Measurements from ENCODE around the gene ITPK1. TPM values are rescaled to one million over a fixed set of nuclear protein-coding genes. Genes with fewer than 3 reads are reported as not detected.

Gene ITPK1
- total RNA-seq, 1 donor from 2014 or later: 136 TPM

DNA sequence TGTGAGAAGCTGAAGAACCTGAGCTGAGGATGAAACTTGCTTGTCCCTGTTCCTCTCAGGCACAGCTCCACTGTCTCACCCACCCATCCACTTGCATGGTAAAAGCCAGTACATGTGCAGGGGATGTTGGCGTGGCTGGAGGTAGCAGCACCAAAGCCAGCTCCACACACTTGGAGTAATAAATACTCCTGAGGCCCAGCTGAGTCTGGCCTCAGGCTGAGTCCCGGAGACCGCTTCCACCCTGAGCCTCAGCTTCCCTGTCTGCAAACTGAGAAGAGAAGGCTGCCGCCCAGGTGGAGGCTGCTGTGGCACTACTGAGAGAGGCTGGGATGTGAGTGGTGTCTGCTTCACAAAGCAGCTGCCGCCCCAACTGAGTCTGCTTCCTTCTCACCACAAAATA, 173.6 kb downstream of the ITPK1 start:
- intact Hi-C loops (cut with micrococcal nuclease): no loop called here
- DNase-seq: no peak
- no peak for ATAC-seq

DNA sequence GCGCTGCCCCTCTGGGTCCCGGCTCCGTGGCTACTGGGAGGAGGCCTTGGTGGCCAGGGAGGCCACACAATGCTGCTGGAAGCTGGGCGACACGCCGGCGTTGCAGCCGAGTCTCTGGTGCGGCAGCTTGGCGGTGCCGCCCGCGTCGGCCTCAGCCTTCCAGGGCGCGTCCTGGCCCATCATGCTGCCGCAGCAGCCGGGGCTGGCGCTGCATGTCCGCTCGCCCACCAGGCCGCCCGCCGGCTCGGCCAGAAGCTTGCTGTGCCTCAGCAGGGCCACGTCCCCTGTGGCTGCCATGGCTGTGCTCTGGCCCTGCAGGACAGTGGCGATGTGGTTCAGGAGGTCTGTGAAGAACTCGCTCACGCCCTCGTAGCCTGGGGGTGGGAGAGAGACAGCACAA, 174.2 kb downstream of the ITPK1 start:
- ATAC-seq: no peak
- intact Hi-C loops (cut with micrococcal nuclease): no loop called here
- DNase-seq: no peak

DNA sequence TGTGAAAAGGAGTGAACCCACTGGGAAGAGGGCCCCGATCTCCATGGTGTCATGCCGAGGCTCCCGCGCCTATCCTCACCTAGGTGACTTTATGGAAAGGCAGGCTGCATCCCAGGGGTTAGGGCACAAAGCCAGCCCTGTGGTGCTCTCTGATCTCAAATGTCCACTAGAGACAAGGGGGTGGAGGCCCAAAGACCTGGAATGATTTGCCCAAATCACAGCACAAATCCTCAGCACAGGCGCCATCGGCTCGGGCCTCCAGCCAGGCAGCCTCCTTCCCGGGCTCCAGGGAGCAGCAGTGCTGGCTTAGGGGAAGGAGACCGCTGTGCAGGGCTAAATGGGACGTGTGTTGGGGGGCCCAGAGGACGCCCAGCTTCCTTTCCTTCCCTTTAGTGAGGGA, 175.2 kb downstream of the ITPK1 start:
- ATAC-seq (no peak), DNase-seq (no peak)
- intact Hi-C loops (cut with micrococcal nuclease): no loop called here

DNA sequence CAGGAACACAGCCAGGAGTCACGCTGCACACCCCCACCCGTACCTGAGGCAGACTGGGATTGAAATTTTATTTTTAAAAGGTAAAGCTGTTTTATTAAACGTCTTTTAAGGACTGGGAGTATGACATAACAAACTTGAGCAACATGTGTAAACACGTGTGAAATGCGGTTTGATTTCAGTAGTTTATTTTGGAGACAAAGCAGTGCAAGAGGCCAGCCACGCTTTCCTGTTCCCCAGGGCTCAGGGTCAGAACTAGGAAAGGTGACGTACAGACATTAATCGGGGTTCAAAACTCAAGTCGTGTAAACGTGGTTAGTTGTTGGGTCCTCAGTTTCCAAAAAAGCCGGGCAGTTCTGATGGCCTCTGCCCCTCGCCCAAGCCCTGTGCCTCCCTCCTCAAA, 176.0 kb downstream of the ITPK1 start:
- DNase-seq (no peak), ATAC-seq (no peak)
- intact Hi-C loops (cut with micrococcal nuclease): no loop called here

DNA sequence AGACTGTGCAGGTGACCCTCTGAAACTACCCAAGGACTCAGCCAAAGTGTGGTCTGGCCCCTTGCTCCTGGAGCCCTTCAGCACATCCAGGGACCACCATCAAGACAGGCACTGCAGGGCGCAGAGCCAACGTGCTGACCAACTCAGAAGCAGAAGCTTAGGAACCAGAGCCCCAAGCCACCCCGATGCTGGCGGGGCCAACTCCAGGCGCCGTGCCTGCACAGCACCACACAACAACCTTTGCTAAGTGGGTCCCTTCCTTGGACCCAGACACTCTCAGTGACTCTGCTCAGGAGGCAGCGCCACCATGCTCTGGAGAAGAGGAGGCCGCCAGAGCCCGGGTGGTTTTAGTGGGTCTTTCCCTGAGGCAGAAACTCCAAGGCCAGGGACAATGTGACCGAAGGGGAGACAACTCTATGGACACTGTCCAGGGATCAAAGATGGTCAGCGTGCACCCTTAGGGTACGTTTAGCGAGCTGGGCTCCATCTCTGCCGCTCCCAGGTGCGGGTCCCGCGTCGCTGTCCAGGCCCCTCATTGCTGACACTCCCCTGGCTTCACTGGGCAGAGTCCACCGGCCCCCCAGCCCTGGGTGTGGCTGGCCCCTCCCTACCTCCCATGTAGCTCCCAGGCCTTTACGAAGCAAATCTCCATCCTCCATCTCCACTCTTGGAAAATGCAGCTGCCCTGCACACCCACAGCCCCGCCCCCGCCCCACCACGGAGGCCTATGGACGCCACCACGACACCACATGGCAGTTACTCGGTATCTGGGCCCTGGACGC, 176.6 kb downstream of the ITPK1 start:
- no peak for DNase-seq
- ATAC-seq: no peak
- intact Hi-C loops (cut with micrococcal nuclease): no loop called here

DNA sequence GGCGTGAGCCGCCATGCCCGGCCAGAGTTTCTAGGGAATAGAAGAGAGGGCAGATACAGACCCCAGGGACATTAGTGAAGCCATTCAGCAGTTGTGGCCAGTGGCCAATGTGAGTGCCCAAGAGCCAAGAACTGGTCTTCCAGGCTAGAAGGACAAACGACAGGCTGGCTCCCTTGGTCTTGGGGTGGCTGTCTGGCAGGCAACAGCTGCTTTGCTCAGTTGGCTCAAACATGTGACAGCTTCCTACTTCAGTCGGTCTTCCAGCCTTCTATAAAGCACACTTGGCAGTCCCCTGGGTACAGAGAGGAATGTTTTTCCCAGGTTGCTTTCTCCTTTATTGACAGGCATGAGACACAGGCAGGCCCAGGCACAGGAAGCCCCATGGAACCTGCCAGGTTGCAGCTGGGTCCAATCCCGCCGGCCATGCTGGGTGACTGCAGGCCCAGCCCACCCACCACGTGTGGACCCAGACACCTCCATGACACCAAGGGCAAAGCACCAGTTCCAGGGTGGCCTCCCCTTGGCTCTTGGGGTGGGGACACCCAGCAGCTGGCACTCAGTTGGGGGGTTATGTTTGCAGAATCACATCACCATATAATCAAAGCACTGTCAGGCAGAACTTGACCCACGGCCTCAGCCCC, 177.4 kb downstream of the ITPK1 start:
- peak; percentile 51 for ATAC-seq
- no peak for DNase-seq
- intact Hi-C loops (cut with micrococcal nuclease): no loop called here

DNA sequence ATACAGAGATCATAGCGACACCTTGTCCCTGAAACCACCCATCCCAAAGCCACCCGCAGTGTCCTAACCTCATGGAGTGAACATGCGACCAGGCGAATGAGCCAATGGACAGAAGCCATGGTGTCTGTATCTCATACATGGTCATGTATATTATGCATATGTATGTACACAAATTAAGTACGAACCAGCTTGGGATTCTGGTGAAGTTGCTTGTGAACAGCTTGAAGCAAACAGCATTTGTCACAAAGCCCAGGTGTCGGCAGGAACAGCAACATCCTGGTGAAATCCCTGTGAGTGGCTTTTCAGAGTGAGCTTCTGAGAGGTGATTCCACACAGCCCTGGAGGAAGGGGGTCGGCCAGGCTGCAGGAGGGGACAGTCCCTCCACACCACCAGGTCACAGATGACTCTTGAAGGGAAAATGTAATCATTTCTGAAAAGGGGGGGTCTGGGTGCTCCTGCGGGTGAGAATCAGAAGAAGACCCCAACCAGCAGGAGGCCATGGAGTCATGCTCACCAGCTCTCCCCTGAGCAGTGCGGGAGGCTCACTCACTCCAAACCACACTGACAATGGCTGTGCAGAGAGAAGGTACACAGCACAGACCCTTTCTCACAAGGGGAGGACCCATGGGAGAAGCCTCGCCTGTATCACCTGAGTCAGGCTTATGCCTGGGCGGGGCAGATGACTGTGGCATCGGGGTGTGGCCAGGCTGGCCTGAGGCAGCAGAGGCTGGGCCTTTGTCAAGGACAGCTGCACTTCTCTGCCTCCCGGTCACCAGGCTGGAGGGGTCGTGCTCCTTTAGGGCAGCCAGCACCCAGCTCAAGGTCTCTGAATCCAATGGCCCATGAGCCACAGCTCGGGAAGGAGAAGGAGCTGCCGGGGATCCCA, 178.4 kb downstream of the ITPK1 start:
- DNase-seq: no peak
- intact Hi-C loops (cut with micrococcal nuclease): no loop called here
- ATAC-seq: no peak

DNA sequence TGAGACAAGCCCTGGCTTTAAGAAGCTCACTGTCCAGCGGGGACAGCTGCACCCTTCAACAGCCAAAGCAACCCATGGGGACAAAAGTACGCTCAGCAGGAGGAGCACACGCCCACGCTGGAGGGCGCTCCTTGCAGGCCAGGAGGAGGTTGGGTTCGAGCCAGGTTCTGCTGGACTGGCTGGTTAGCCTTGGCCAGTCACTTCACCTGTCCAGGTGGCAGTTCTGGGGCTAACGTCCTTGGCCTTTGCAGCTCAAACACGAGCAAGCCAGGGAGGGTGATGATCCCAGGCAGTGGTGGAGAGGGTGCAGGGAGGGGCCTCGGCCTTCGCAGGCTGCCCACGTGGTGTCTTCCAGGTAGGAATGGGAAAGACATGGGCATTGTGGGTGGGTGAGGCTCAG, 179.6 kb downstream of the ITPK1 start:
- DNase-seq (no peak), ATAC-seq (no peak)
- intact Hi-C loops (cut with micrococcal nuclease): no loop called here

DNA sequence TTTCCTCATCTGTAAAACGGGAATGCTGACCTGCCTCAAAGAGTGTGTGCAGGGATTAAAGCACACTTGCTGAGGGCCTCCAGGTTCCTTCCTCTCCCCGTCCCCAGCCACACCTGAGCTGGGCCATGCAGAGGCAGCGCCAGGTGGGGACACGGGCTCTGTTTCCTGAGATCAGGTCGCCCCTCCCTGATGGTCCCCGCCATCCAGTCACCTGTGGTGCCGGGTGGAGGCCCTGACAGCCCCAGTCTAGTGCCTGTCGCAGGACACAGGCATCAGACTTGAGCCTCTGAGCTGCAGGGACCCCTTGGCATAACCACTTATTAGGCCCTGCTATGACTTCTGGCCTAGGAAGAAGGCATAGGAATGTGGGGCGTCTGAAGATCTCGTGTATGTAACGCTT, 180.3 kb downstream of the ITPK1 start:
- intact Hi-C loops (cut with micrococcal nuclease): no loop called here
- DNase-seq (no peak), ATAC-seq (no peak)

DNA sequence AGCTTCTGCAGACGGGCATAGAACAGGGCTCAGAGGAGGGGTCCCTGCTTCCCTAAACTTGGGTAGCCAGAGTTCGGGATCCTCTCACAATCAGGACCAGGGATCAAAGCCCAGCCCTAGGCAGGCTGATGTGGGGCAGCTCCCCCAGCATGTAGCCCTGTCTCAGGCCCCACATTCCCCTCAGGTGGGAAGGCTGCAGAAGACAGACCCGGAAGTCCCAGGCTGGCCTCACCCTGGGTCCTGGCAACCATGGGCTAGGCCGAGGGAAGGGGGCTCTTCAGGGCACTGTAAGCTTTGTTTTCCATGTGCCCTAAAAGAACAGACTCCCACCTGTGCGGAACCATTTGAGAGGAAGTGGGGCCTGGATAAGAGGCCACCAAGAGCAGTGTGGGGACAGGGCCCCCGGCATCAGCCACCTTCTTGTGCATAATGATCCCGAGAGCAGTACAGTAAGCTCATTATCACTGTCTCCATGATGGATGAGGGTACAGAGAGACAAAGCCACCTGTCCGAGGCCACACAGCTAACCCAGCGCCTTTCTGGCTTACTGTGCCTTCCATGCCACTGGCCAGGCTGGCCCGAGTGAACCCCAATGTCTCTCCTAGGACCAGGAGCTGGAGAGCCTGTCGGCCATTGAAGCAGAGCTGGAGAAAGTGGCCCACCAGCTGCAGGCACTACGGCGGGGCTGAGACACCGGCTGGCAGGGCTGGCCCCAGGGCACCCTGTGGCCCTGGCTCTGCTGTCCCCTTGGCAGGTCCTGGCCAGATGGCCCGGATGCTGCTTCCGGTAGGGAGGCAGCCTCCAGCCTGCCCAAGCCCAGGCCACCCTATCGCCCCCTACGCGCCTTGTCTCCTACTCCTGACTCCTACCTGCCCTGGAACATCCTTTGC, 181.3 kb downstream of the ITPK1 start:
- intact Hi-C loops (cut with micrococcal nuclease): no loop called here
- DNase-seq (no peak), ATAC-seq (no peak)

DNA sequence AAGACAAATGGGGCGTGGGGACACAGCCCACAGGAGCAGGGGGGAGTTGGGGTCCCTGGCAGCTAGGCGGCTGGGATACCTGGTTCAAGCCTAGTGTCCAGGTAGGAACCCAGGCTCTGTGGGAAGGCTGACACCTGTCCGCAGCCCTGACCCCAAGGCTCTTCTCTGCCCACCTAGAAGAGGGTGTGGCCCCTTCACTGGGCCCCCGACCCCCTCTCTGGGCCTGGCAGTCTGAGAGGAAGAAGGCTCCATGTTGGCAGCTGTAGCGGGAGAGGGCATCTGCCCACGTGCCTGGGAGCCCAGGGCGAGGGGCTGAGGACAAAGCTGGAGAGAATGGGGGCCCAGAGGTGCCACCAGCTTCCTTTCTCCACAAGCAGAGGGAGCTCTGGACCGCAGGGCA, 182.2 kb downstream of the ITPK1 start:
- intact Hi-C loops (cut with micrococcal nuclease): no loop called here
- no peak for DNase-seq
- ATAC-seq: no peak

DNA sequence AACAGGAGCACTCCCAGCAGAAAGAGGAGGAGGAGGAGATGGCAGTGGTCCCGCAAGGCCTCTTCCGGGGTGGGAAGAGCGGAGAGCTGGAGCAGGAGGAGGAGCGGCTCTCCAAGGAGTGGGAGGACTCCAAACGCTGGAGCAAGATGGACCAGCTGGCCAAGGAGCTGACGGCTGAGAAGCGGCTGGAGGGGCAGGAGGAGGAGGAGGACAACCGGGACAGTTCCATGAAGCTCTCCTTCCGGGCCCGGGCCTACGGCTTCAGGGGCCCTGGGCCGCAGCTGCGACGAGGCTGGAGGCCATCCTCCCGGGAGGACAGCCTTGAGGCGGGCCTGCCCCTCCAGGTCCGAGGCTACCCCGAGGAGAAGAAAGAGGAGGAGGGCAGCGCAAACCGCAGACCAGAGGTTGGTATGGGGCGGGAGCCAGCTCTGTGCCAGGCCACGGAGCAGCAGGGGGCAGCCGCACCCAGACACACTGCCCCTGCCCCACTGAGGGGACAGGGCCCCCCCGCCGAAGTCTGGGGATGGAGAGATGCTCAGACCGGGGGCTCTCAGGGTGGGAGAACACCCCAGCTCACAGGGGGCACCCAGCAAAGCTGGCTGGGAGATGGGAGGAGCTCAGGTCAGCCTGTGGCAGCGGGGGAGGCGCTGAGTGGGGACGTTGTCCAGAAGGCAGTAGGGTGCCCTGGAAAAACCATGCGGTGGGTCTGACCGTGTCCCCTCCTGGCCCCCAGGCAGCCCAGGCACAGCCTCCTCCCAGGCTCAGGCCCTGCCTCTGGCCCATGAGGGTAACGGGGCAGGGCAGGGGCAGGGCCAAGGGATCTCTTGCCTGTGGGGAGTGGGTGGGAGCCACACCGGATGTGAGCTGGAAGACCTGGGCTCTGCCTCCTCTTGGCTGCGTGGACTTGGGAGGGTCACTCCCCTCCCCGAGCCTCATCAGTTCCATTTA, 183.0 kb downstream of the ITPK1 start:
- ATAC-seq (no peak), DNase-seq (no peak)
- intact Hi-C loops (cut with micrococcal nuclease): no loop called here

DNA sequence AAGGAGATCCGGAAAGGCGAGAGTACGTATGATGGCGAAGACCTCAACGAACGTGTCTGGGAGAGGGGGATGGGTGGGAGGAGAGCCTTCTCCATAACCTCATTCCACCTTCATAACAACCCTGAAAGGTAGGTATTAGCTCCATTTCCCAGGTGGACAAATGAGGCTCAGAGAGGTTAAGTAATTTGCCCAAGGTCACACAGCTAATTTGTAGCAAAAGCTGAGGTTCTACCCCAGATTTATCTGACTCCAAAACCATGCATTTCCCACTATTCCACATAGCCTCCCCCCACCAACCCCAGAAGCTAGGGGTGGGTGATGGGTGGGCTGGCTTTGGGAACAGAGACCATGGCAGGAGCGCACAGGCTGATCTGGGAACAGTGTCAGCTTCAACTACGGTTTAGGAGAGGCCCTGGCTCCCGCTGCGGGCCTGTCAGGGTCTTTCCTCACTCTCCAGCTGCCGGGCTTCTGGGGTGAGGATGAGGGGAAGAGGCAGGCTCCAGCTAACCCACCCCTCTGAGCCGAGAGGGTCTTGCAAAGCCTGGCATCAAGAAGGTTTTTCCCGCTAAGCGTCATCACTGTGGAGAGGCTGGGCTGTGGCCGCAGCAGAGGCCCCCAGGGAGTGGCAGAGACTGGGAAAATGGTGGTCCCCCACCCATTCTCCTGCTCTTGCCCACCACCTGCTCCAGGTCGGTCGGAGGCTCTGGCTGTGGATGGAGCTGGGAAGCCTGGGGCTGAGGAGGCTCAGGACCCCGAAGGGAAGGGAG, 183.9 kb downstream of the ITPK1 start:
- intact Hi-C loops (cut with micrococcal nuclease): no loop called here
- ATAC-seq: no peak

DNA sequence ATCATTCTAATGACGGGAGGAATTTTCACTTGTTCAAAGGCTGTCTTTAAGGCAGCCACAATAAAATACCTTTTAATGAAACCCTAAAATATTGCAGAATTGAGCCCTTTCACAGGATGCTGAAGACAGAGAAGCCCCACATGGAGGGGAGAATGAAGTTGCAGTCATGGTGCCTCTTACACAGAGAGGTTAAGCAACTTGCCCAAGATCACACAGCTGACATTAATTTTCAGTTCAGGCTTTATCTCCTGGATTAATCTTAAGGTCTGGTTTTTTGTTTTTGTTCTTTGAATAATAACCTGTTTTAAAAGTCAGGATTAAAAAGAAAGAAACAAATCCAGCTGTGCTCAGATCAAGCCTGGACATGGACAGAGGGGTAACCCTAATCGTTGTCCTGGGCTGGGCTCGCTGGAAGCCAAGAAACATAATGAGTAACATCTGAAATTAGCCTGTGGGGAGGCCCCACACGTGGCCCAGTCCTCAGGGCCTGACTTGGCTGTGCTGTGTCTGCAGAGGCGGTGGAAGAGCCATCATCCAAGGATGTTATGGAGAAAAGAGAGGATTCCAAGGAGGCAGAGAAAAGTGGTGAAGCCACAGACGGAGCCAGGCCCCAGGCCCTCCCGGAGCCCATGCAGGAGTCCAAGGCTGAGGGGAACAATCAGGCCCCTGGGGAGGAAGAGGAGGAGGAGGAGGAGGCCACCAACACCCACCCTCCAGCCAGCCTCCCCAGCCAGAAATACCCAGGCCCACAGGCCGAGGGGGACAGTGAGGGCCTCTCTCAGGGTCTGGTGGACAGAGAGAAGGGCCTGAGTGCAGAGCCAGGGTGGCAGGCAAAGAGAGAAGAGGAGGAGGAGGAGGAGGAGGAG, 184.8 kb downstream of the ITPK1 start:
- ATAC-seq (peak; percentile 12), DNase-seq (peak; percentile 13)
- intact Hi-C loops (cut with micrococcal nuclease): no loop called here

More for the DNA sequence above, 183.9 kb downstream of the ITPK1 start:
- DNase-seq: peak; percentile 16

DNA sequence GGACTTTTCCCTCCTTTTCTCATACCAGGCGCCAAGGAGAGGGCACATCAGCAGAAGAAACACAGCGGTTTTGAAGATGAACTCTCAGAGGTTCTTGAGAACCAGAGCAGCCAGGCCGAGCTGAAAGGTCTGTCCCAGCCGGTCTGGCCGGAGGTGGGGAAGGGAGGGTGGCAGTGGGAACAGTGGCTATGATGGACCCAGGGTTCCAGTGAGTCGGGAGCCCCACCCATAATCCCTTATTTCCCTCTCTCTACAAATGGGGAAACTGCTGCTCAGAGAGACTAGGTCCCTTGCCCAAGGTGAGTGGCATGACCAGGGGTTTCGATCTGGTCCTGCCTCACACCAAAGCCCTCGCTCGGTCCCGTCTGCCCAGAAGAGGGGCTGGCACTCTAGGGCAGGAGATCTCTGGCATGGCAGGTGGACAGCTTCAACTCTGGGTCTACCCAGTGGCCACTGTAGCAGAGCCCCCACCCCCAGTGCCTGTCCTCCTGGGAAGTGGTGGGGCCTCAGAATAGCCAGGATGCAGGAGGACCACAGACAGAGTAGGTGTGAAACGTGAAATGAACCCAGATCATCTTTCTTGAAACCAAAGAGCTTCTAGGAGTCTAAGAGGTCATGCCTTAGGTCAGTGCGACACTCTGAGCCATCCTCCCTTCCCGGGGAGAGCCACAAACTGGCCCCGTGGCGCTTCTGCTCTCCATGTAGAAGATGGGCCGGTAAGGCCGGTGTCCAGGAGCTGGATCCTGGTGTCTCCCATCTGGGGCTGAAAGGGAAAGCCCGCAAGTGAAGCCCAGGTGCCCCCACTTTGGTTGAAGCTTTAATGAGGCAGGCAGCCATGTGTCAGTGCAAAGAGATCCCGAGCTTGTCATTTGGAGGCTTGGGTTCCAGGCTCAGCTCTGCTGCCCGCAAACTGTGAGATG, 185.8 kb downstream of the ITPK1 start:
- intact Hi-C loops (cut with micrococcal nuclease): no loop called here
- ATAC-seq: no peak
- no peak for DNase-seq

Measured in left ventricle myocardium superior (tissue), 1 donor.